Caco-2 (cell line): ENCODE data around the gene RRAS. TPM values are rescaled to one million over a fixed set of nuclear protein-coding genes. Genes with fewer than 3 reads are reported as not detected.

Experiments
- BruUV-seq: library from RNA; stranded (reverse); fragments of 400-500 nt; replicated peaks from 2 replicates; lab custom pipeline; 2021; lab: Mats Ljungman, UMichigan
- CTCF ChIA-PET: fragments of 300-600 bp; sonication (Branson Sonifier 250); formaldehyde crosslinking; loops from one replicate; lab custom pipeline; 2022; ENCODE audit warnings: antibody characterized with exemption; lab: Charles Lee
- POLR2A ChIA-PET: fragments of 300-600 bp; sonication (Branson Sonifier 250); formaldehyde crosslinking; loops from one replicate; lab custom pipeline; 2022; ENCODE audit warnings: antibody characterized with exemption; lab: Charles Lee
- DNase-seq, 2 experiments: peaks; one replicate each; pipeline versions ENCODE4 v3.0.0 to v3.0.0-alpha.2; 2020 to 2022
- H3K27me3 ChIP-seq: replicated peaks from 2 replicates; pipeline ENCODE4 v1.6.0; 2011; ENCODE audit warnings: low read length; ENCODE audit not compliant: control insufficient read depth, insufficient read depth
- H3K36me3 ChIP-seq: 2 replicates; pipeline ENCODE4 v1.5.1; 2011; ENCODE audit warnings: low read length; ENCODE audit not compliant: control insufficient read depth, insufficient read depth
- H3K4me1 ChIP-seq: fragments of 250-450 bp; sonication (Bioruptor Pico); 2 replicates; pipeline ENCODE4 v1.5.1; 2020; ENCODE audit warnings: mild to moderate bottlenecking
- H3K4me3 ChIP-seq: 2 replicates; pipeline ENCODE4 v1.5.1; 2011; ENCODE audit warnings: low read depth, mild to moderate bottlenecking, control low read depth, low read length
- H3K9me3 ChIP-seq: fragments of 250-450 bp; sonication (Bioruptor Pico); 2 replicates; pipeline ENCODE4 v1.5.1; 2020; ENCODE audit warnings: mild to moderate bottlenecking, moderate library complexity
- H3K27ac Mint-ChIP-seq: one replicate; pipeline ENCODE4 v1.8.0; 2022; ENCODE audit warnings: mixed read lengths; ENCODE audit not compliant: unreplicated experiment
- H3K27me3 Mint-ChIP-seq: one replicate; pipeline ENCODE4 v1.8.0; 2022; ENCODE audit warnings: mixed read lengths; ENCODE audit not compliant: insufficient read depth, unreplicated experiment
- H3K36me3 Mint-ChIP-seq: one replicate; pipeline ENCODE4 v1.8.0; 2022; ENCODE audit warnings: mild to moderate bottlenecking, mixed read lengths; ENCODE audit not compliant: insufficient read depth, unreplicated experiment
- H3K4me1 Mint-ChIP-seq: one replicate; pipeline ENCODE4 v1.8.0; 2022; ENCODE audit warnings: low read depth, mixed read lengths; ENCODE audit not compliant: unreplicated experiment
- H3K4me3 Mint-ChIP-seq: one replicate; pipeline ENCODE4 v1.8.0; 2022; ENCODE audit warnings: mild to moderate bottlenecking, moderate library complexity, mixed read lengths; ENCODE audit not compliant: unreplicated experiment
- H3K9me3 Mint-ChIP-seq: one replicate; pipeline ENCODE4 v1.8.0; 2022; ENCODE audit warnings: mixed read lengths; ENCODE audit not compliant: unreplicated experiment
- intact Hi-C: fragments of 100-400 bp; cut with micrococcal nuclease; formaldehyde crosslinking; loops from one replicate; pipeline ENCODE4 v1.10.0; 2022; ENCODE audit not compliant: unreplicated experiment
- total RNA-seq: library from RNA; stranded (reverse); gene quantifications from 2 replicates; pipeline ENCODE4 v1.2.3, GENCODE V29; 2022
- TF ChIP-seq, protein P1 (sequence below), 2 experiments: fragments of 200-600 bp in 1 of 2; IDR thresholded peaks; 1 replicate in 1 of 2; 2 replicates in 1 of 2; pipeline versions ENCODE4 v1.5.1 to v1.8.0; 2011 to 2022; ENCODE audit warnings: antibody characterized with exemption in 1 of 2, control low read depth in 1 of 2, inconsistent platforms in 1 of 2, low read depth in 1 of 2, low read length in 1 of 2, mild to moderate bottlenecking in 1 of 2, moderate library complexity in 1 of 2; ENCODE audit not compliant: insufficient read depth in 1 of 2, severe bottlenecking in 1 of 2, unreplicated experiment in 1 of 2

The RRAS gene
- total RNA-seq, 1 experiment from 2014 or later: 10.6 TPM

DNA sequence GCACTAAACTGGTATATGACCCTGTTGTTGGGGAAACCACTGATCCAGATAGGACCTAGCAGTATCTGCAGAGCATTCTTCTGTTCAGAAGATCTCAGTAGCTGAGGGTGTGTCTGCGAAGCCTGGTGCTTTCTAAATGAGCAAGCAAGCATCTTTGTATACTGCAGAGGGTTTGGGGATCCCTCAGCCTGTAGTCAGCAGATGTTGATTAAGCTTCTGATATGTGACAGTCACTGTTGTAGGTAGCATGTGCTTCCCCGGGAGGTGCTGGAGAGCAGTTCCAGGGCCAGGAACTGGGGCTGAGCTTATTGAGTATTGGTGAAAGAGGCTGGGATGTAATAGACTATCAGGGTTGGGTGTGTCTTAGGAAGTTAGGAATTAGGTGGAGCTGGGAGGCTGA is 3.5 kb upstream of the RRAS start:
- peaks cover 31% of the 10 kb centered on the region for H3K4me1 Mint-ChIP-seq
- DNase-seq: no peak
- H3K9me3 ChIP-seq: no peaks in the 10 kb centered on the region
- no peaks in the 10 kb centered on the region for H3K27me3 Mint-ChIP-seq
- CTCF ChIA-PET: no interaction called here
- POLR2A ChIA-PET: interaction anchor here (0.5 to 0.6 kb wide), 2 partner anchors 53 to 149 kb away, joined by 4 to 7 read pairs; no protein-coding TSS in a partner anchor
- no TSS peak for BruUV-seq
- peaks cover 76% of the 10 kb centered on the region for H3K36me3 Mint-ChIP-seq
- H3K27ac Mint-ChIP-seq: peak overlapping the region; percentile 20
- H3K36me3 ChIP-seq: peaks cover 3% of the 10 kb centered on the region
- peaks cover 7% of the 10 kb centered on the region for H3K4me1 ChIP-seq
- intact Hi-C loops: no loop called here
- TF ChIP-seq, protein P1, sequence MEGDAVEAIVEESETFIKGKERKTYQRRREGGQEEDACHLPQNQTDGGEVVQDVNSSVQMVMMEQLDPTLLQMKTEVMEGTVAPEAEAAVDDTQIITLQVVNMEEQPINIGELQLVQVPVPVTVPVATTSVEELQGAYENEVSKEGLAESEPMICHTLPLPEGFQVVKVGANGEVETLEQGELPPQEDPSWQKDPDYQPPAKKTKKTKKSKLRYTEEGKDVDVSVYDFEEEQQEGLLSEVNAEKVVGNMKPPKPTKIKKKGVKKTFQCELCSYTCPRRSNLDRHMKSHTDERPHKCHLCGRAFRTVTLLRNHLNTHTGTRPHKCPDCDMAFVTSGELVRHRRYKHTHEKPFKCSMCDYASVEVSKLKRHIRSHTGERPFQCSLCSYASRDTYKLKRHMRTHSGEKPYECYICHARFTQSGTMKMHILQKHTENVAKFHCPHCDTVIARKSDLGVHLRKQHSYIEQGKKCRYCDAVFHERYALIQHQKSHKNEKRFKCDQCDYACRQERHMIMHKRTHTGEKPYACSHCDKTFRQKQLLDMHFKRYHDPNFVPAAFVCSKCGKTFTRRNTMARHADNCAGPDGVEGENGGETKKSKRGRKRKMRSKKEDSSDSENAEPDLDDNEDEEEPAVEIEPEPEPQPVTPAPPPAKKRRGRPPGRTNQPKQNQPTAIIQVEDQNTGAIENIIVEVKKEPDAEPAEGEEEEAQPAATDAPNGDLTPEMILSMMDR (IDR thresholded peaks at IDR 0.05; ENCODE audit: insufficient read depth in 1 of 2, low read depth in 1 of 2, low read length in 1 of 2, severe bottlenecking in 1 of 2, unreplicated experiment in 1 of 2): no peak
- no peaks in the 10 kb centered on the region for H3K9me3 Mint-ChIP-seq
- H3K4me3 ChIP-seq: peak overlapping the region; percentile 98; the same call in 1 of the 2 replicates
- peak overlapping the region; percentile 91 for H3K4me3 Mint-ChIP-seq
- no peaks in the 10 kb centered on the region for H3K27me3 ChIP-seq

DNA sequence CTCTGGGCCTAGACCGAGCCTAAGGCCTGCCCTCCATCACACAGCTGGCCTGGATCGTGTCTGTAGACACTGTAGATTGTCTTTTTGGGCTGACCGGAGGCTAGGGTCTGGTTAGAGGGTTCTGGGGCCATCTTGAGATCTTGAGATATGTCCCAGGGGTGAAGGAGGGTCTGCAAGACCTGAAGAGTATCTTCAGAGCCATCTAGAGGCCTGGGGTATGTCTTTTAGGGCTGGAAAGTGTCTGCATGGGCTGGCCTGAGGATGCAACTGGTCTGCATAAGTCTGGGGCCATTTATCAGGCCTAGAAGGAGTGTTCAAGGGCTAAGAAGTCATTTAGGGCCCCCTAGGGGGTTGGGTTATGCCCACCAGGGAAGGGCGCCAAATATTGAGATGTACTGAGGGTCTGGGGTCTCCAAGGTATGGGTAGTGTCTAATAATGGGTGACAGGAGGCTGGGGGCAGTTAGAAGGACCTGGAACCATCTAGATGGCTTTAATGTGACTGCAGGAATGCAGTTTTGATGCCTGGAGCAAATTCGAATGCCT is 2.6 kb upstream of the RRAS start:
- peak in 1 of 2 experiments; percentile 29 for DNase-seq
- Mint-ChIP-seq H3K36me3 (peaks cover 76% of the 10 kb centered on the region), H3K4me1 (peaks cover 40% of the 10 kb centered on the region), H3K27ac (peak overlapping the region; percentile 100), H3K27me3 (no peaks in the 10 kb centered on the region), H3K4me3 (peak overlapping the region; percentile 91), H3K9me3 (no peaks in the 10 kb centered on the region)
- intact Hi-C loops: loop anchor here (1.0 kb wide), 1 partner anchor 146 kb away; the partner anchor contains the start of gene RPS11
- H3K4me1 ChIP-seq: peaks cover 7% of the 10 kb centered on the region
- POLR2A ChIA-PET: interaction anchor here (0.6 to 1.5 kb wide), 9 partner anchors 10 to 207 kb away, joined by 3 to 18 read pairs (median 6); partner anchors contain the start of genes PRMT1 and RPS11
- TF ChIP-seq, protein P1 (IDR thresholded peaks at IDR 0.05; ENCODE audit: insufficient read depth in 1 of 2, low read depth in 1 of 2, low read length in 1 of 2, severe bottlenecking in 1 of 2, unreplicated experiment in 1 of 2): no peak
- BruUV-seq: no TSS peak
- peak overlapping the region; percentile 98 for H3K4me3 ChIP-seq
- CTCF ChIA-PET: interaction anchor here (1.0 to 1.4 kb wide), 3 partner anchors 33 to 72 kb away, joined by 4 to 7 read pairs (median 7); no protein-coding TSS in a partner anchor
- no peaks in the 10 kb centered on the region for H3K27me3 ChIP-seq
- H3K36me3 ChIP-seq: peaks cover 3% of the 10 kb centered on the region
- H3K9me3 ChIP-seq: no peaks in the 10 kb centered on the region

DNA sequence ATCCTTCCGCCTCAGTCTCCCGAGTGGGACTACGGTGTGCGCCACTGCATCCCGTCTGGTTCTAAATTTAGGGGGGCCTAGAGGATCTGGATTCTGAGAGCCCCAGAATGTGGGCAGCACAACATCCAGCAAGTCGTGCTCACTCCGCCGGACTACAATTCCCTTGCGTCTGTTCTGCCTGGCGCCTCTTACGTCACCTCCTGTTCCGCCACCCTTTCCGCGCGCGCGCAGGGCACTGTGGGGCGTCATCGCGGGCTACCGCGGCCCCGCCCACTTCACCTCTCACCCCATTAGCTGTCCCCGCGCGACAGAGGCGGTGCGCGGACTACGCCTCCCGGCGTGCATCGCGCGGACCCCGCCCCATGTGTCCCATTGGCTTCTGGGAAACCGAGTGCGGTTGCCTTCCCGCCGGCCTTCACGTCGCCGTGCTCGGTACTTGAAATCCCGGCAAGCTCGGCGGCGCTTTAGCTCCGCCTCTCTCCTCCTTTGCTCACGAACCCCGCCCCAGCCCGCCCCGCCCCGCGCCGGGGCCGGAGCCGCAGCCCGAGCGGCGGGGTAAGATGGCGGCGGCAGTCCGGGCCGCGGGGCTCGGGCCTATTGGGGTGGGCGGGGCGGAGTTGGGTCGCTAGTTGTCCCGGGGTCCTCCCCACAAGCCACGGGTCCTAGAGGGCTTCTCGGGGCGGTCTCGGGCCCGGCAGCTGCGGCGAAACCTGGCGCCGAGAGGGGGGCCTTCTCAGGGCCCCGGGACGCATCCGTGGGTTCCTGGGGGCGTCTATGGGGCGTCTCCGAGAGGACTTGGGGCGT is 1.9 kb upstream of the RRAS start, which contains the start of gene SCAF1:
Gene SCAF1, plus strand, starts transcription at position 522 of the 804 bp plus-strand sequence. CDS start 2,818 bp downstream, outside the sequence.
- Mint-ChIP-seq H3K27me3 (no peaks in the 10 kb centered on the region), H3K9me3 (no peaks in the 10 kb centered on the region), H3K4me1 (peaks cover 43% of the 10 kb centered on the region), H3K4me3 (peak within 1 kb of the TSS; percentile 91), H3K27ac (peak within 1 kb of the TSS; percentile 100), H3K36me3 (peaks cover 72% of the 10 kb centered on the region)
- no peaks in the 10 kb centered on the region for H3K27me3 ChIP-seq
- intact Hi-C loops: loop anchor here (1.0 to 2.0 kb wide), 2 partner anchors 125 to 146 kb away; partner anchors contain the start of genes AP2A1 and RPS11
- H3K9me3 ChIP-seq: no peaks in the 10 kb centered on the region
- peak; percentile 99 to 100 for DNase-seq
- H3K36me3 ChIP-seq: peaks cover 3% of the 10 kb centered on the region
- H3K4me1 ChIP-seq: peaks cover 7% of the 10 kb centered on the region
- CTCF ChIA-PET: interaction anchor here (0.6 to 1.4 kb wide), 4 partner anchors 34 to 147 kb away, joined by 3 to 7 read pairs (median 6); no protein-coding TSS in a partner anchor
- POLR2A ChIA-PET: interaction anchor here (0.6 to 1.5 kb wide), 15 partner anchors 10 to 236 kb away, joined by 3 to 18 read pairs (median 5); partner anchors contain the start of genes AKT1S1, ALDH16A1, NOSIP and PRMT1
- peak within 1 kb of the TSS; percentile 98 for H3K4me3 ChIP-seq
- TF ChIP-seq, protein P1 (IDR thresholded peaks at IDR 0.05; ENCODE audit: insufficient read depth in 1 of 2, low read depth in 1 of 2, low read length in 1 of 2, severe bottlenecking in 1 of 2, unreplicated experiment in 1 of 2): no peak
- BruUV-seq: no TSS peak
